Superior temporal gyrus (tissue), 1 donor: Measurements from ENCODE around the gene HAT1.
"Not testable (repeated sequence)": the region's sequence is repeated elsewhere in the genome, so short reads cannot be mapped to it uniquely, and the experiment has no call there.

ENCODE experiments used
- DNase-seq: peaks from one replicate; pipeline ENCODE4 v3.0.0-alpha.2; 2016; ENCODE audit errors: extremely low spot score

The HAT1 gene

DNA sequence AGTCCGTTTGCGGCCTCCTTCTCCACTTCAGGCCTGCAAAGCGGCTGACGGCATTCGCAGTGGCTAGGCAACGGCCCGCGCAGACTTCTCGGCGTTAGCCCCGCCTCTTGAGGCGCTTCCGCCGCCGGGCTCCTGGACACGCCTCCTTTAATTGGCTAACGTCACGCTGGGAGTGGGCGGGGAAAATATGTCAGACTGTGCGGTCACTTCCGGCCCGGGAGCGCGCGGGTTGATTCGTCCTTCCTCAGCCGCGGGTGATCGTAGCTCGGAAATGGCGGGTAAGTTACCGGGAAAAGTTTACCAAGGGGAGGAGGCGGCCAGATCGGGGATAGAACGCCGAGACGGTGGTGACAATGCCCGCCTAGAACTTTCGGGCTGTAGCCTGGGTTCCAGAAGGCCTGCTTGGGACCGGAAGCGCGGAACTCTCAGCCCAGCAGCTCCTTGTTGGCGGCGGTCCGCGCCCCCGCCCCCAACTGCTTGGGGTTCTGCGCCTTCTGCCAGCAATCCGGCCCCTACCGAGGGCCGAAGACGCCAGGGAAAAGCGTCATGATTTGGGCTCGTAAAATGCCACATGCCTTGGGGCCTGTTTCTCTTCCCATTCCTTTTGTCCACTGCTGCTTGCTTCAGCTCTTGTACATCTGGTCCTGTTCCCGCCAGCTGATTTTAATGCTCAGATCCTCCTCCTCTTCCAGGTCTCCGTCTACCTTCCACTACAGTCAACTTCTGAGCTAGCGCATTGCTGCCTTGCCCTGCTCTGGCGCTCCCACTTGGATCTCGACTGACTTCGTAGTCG, at the start of gene HAT1:
TSS of gene HAT1 (plus strand) at position 232 of the 793 bp plus-strand sequence. CDS start at position 272, 40 bp downstream.
- DNase-seq = peak; percentile 99

DNA sequence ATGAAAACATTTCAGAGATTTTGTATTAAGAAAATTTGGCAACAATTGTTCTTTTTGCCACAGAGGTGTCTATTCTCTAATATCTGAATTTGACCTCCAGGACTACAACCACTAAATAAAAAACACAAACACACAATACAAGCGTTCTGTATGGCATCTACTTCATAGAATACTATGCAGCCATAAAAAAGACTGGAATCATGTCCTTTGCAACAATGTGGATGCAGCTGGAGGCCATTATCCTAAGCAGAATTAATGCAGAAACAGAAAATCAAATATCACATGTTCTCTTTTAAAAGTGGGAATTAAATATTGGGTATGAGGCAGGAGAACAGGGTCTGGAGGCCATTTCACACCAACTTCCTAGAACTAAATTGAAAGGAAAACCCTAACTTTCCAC, 47.7 kb upstream of the HAT1 start:
- no peak for DNase-seq

DNA sequence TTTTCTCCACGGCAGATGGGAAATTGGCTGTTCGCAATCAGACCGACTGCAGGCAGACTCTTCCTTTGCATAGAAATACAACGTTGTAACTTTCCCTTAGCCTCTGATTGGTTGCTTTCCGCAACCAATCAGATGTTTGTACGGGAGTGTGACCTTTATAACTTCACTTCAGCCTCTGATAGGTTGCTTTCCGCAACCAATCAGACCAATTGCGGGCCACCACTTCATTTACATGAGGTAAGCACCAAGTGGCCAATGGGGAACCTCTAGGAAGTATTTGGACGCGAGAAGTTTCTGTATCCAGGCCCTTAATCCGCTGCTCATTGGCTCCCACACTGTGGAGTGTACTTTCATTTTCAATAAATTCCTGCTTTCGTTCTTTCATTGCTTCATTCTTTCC, 47.3 kb upstream of the HAT1 start:
- no peak for DNase-seq

GRCh38 chr2:171878481-171878993, 43.7 kb upstream of the HAT1 start:
- no peak for DNase-seq

GRCh38 chr2:171879865-171880264, 42.4 kb upstream of the HAT1 start:
- no peak for DNase-seq

DNA sequence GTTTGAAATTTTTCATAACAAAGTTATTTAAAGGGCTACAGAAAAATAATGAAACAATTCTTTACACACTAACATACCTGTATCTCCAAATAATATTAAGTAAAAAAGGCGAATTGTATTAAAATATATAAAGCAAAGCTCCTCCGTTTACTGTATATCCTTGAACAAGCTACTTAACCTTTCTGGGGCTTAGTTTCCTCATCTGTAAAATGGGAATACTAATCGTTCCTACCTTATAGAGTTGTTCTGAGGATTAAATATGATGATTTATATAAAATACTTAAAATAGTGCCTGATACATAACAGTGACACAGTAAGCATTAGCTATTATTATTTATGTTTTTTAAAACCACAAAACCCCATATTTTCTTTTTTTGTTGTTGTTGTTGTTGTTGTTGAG, 41.5 kb upstream of the HAT1 start:
- no peak for DNase-seq

GRCh38 chr2:171882089-171882769, 40.0 kb upstream of the HAT1 start:
- DNase-seq = no peak

GRCh38 chr2:171883275-171883893, 38.9 kb upstream of the HAT1 start:
- DNase-seq = no peak

GRCh38 chr2:171889333-171889732, 32.9 kb upstream of the HAT1 start:
- DNase-seq = no peak

DNA sequence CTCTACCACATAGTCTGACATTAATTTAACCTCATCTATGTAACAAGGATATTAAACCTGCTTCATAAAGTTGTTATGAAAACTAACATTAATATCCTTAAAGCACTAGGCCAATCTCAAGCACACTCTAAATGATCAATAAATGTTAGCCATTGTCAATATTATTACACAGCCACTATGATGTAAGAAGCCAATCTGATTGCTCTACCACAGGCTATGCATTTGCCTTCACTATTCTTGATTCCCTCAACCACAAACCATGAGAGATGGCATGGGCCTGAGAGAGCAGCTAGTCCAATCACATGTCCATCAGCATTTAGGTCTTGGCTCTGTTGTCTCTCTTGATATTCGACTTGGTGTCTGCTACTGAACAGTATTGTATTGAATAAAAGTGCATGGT, 32.5 kb upstream of the HAT1 start:
- no peak for DNase-seq

GRCh38 chr2:171893196-171893823, 29.0 kb upstream of the HAT1 start:
- peak; percentile 33 for DNase-seq

- peak; percentile 79 for DNase-seq
These were observed 28.2 kb upstream of the HAT1 start, which contains the start of gene SLC25A12 for GRCh38 chr2:171893824-171894611. Gene SLC25A12, minus strand, starts transcription at chr2:171894244. Its CDS starts 30 bp downstream, at chr2:171894214.

DNA sequence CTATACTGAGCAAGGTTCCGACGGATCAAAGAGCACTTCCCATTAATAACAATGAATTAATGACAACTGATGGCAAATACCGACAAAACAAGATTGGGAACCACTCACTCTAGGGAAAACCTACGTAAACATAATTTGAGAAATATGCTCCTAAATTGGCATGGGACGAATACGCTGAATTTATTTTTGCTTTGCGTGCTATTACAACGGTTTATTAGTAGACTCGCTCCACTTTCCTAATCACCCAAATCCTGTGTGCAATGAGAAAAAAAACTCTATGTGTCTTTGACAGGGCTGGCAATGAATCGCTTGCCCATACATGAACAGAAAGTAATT, 27.7 kb upstream of the HAT1 start:
- peak; percentile 51 for DNase-seq

- DNase-seq = no peak
These were observed 26.5 kb upstream of the HAT1 start for GRCh38 chr2:171895786-171896185.

DNA sequence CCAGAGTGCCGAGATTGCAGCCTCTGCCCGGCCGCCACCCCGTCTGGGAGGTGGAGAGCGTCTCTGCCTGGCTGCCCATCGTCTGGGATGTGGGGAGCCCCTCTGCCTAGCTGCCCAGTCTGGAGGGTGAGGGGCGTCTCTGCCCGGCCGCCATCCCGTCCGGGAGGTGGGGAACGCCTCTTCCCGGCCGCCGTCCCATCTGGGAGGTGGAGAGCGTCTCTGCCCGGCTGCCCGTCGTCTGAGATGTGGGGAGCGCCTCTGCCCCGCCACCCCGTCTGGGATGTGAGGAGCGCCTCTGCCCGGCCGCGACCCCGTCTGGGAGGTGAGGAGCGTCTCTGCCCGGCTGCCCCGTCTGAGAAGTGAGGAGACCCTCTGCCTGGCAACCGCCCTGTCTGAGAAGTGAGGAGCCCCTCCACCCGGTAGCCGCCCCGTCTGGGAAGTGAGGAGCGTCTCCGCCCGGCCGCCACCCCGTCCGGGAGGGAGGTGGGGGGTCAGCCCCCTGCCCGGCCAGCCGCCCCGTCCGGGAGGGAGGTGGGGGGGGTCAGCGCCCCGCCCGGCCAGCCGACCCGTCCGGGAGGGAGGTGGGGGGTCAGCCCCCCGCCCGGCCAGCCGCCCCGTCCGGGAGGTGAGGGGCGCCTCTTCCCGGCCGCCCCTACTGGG, 22.5 kb upstream of the HAT1 start:
- not testable (repeated sequence) for DNase-seq

DNA sequence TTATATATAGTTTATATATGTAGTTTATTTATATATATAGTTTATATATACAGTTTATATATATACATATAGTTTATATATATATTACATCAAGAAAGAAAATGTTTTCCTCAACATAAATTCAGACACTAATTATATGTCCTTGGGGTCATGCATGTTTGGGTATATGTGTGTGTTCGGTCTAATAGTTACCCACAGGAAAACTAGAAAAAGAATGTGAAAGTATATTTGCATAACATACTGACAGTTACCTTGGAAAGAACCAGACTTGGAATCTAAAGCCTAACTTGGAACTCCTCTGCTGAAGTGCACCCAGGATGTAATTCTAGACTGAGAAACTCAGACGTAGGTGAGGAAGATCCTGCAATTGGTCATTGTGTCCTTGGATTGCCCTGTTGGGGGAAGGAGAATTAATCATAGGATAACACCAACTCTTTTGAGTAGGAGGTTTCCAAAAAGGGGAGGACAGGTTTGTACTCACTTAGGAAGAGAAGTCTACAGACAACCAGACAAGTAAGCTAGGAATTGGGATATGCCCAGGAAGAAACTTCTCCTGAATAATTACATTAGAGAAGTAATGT, 19.3 kb upstream of the HAT1 start:
- DNase-seq = no peak

GRCh38 chr2:171908235-171908634, 14.0 kb upstream of the HAT1 start:
- no peak for DNase-seq

- no peak for DNase-seq
These were observed 13.0 kb upstream of the HAT1 start for GRCh38 chr2:171909266-171909665.

DNA sequence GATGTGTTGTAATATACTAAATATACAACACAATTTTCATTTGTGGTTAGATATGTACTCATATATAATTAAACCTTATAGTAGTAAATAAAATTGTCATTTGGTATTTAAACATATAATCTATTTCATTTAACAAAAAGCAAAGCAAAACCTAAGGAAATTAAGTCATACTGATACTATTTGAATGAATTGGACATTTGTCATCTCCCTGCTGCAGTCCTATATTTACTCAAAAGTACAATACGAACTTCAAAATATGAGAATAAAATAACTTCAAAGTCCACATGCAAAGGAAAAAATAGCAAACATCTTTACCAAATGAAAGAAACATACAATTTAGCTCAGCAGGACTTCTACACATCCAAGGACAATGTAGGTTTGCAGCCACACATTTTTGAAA, 11.8 kb upstream of the HAT1 start:
- no peak for DNase-seq

DNA sequence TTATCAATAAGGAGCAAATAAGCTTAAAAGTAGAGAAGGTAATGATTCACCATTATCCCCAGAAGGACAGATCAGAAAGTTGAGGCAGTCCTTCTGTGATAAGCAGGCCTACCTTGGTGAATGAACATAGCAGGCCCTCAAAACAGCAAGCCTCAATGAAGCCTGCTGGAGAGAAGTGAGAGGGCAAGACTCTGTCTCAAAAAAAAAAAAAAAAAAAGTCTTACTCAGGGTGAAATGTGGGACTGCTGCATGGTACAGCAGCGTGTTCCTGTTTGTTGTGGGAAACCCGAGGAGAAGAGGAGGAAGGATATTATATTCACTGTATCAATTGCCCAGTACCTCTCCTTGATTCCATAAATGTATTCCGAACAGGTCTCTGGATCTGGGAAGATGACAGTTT, 8.7 kb upstream of the HAT1 start:
- DNase-seq = no peak
